Keratinocyte (primary cell): ENCODE data around the gene GOLGB1. TPM values are rescaled to one million over a fixed set of nuclear protein-coding genes. Genes with fewer than 3 reads are reported as not detected.

Experiments
- DNase-seq: peaks from one replicate; pipeline ENCODE4 v3.0.0-alpha.2; 2011; ENCODE audit warnings: low read depth, missing footprints, low spot score
- FAIRE-seq: peaks from 2 replicates; lab custom pipeline; 2011; peaks lifted over from hg19 to GRCh38; lab: Jason Lieb, UNC
- H2AFZ ChIP-seq: 2 replicates; pipeline ENCODE4 v1.6.0; 2012; ENCODE audit warnings: low read length, control low read depth, inconsistent platforms; ENCODE audit not compliant: control insufficient read depth
- H3K27ac ChIP-seq: 2 replicates; pipeline ENCODE4 v1.5.1; 2011; ENCODE audit warnings: low read length; ENCODE audit not compliant: control insufficient read depth, insufficient read depth
- H3K27me3 ChIP-seq: 3 replicates; pipeline ENCODE4 v1.6.0; 2011; ENCODE audit warnings: low read length; ENCODE audit not compliant: control insufficient read depth, insufficient read depth; ENCODE audit errors: extremely low read depth
- H3K36me3 ChIP-seq, 2 experiments: 2 replicates in 1 of 2; 3 replicates in 1 of 2; pipeline ENCODE4 v1.5.1; 2011; ENCODE audit warnings: low read length in 2 of 2, mild to moderate bottlenecking in 1 of 2; ENCODE audit not compliant: control insufficient read depth in 2 of 2, insufficient read depth in 2 of 2; ENCODE audit errors: extremely low read depth in 1 of 2
- H3K4me1 ChIP-seq: 3 replicates; pipeline ENCODE4 v1.5.1; 2011; ENCODE audit warnings: low read length; ENCODE audit not compliant: control insufficient read depth, insufficient read depth; ENCODE audit errors: extremely low read depth
- H3K4me2 ChIP-seq: 3 replicates; pipeline ENCODE4 v1.6.0; 2011; ENCODE audit warnings: low read depth, low read length; ENCODE audit not compliant: control insufficient read depth, insufficient read depth; ENCODE audit errors: extremely low read depth
- H3K4me3 ChIP-seq, 3 experiments: fragments of 200-600 bp in 1 of 3; sonication (generic) in 1 of 3; 2 replicates in 2 of 3; 3 replicates in 1 of 3; pipeline ENCODE4 v1.5.1; 2011 to 2016; ENCODE audit warnings: low read length in 3 of 3, mild to moderate bottlenecking in 3 of 3, control low read depth in 2 of 3, inconsistent platforms in 1 of 3, low read depth in 1 of 3, mixed read lengths in 1 of 3, mixed run types in 1 of 3, moderate library complexity in 1 of 3; ENCODE audit not compliant: control insufficient read depth in 2 of 3, insufficient read depth in 2 of 3; ENCODE audit errors: extremely low read depth in 1 of 3
- H3K79me2 ChIP-seq: 2 replicates; pipeline ENCODE4 v1.6.0; 2012; ENCODE audit warnings: low read length; ENCODE audit not compliant: control insufficient read depth, insufficient read depth
- H3K9ac ChIP-seq: 3 replicates; pipeline ENCODE4 v1.6.0; 2011; ENCODE audit warnings: low read length; ENCODE audit not compliant: control insufficient read depth, insufficient read depth; ENCODE audit errors: extremely low read depth
- H3K9me1 ChIP-seq: 3 replicates; pipeline ENCODE4 v1.6.0; 2011; ENCODE audit warnings: low read length; ENCODE audit not compliant: control insufficient read depth, insufficient read depth; ENCODE audit errors: extremely low read depth
- H3K9me3 ChIP-seq: 2 replicates; pipeline ENCODE4 v1.5.1; 2012; ENCODE audit warnings: low read depth, low read length; ENCODE audit not compliant: control insufficient read depth
- H4K20me1 ChIP-seq: 3 replicates; pipeline ENCODE4 v1.6.0; 2011; ENCODE audit warnings: low read length; ENCODE audit not compliant: control insufficient read depth, insufficient read depth; ENCODE audit errors: extremely low read depth
- CTCF ChIP-seq, 3 experiments: IDR thresholded peaks in 1 of 3; conservative IDR thresholded peaks in 1 of 3; optimal IDR thresholded peaks in 1 of 3; 2 replicates in 2 of 3; 3 replicates in 1 of 3; pipeline versions ENCODE3 to v1.5.1; 2011; ENCODE audit warnings: low read length in 3 of 3, mild to moderate bottlenecking in 3 of 3, moderate library complexity in 2 of 3, control low read depth in 1 of 3, inconsistent platforms in 1 of 3; ENCODE audit not compliant: insufficient read depth in 2 of 3; ENCODE audit errors: extremely low read depth in 1 of 3
- EZH2 ChIP-seq: IDR thresholded peaks from one replicate; pipeline ENCODE4 v1.6.1; 2012; ENCODE audit warnings: inconsistent platforms, mild to moderate bottlenecking, low read length, moderate library complexity
- dilution Hi-C: fragments of 300-500 bp; cut with MboI; formaldehyde crosslinking; loops from one replicate; pipeline ENCODE4 v1.7.0; 2020; ENCODE audit warnings: low sequenced_read_pairs; ENCODE audit not compliant: extremely low pct_ligation_motif_present
- polyA plus RNA-seq, 5 experiments: library from polyadenylated mRNA; depleted of rRNA in 3 of 5; stranded (reverse) in 3 of 5; stranded (forward) in 1 of 5; unstranded in 1 of 5; fragments of >200 nt; gene quantifications; 1 replicate in 1 of 5; 2 replicates in 3 of 5; 3 replicates in 1 of 5; pipeline versions ENCODE4 v1.2.1 to v1.2.3, GENCODE V29; 2011 to 2012; ENCODE audit warnings: missing spikeins in 2 of 5, low read depth in 1 of 5, low replicate concordance in 1 of 5

The GOLGB1 gene
- polyA plus RNA-seq, 1 donor (not counting 4 experiments of a cell fraction or from before 2014, with no cell fraction given): 21.7 TPM

GRCh38 chr3:121626495-121626894 lies 123.0 kb downstream of the GOLGB1 start:
- no peak for DNase-seq
- Histone ChIP-seq H3K9me3 (no peaks in the 10 kb centered on the region), H3K27ac (no peak overlapping the region), H3K27me3 (peaks cover 3% of the 10 kb centered on the region), H3K4me2 (no peak overlapping the region), H3K36me3 (no peaks in the 10 kb centered on the region), H3K4me3 (no peak overlapping the region), H3K4me1 (no peaks in the 10 kb centered on the region), H3K9ac (no peak overlapping the region), H2AFZ (no peak overlapping the region), H3K79me2 (no peaks in the 10 kb centered on the region), H3K9me1 (no peaks in the 10 kb centered on the region), H4K20me1 (no peaks in the 10 kb centered on the region)
- no peak for FAIRE-seq
- TF ChIP-seq EZH2 (no peak), CTCF (optimal IDR thresholded peaks at IDR 0.05 in 1 of 3, IDR thresholded peaks at IDR 0.05 in 1 of 3, conservative IDR thresholded peaks at IDR 0.05 in 1 of 3; ENCODE audit: extremely low read depth in 1 of 3, insufficient read depth in 2 of 3, low read length in 3 of 3) (no peak)
- dilution Hi-C loops: no loop called here

- no peak overlapping the region for H2AFZ ChIP-seq
- dilution Hi-C loops: no loop called here
- no peak for FAIRE-seq
Observed at GRCh38 chr3:121624147-121624899, 125.2 kb downstream of the GOLGB1 start.

More at GRCh38 chr3:121624147-121624899, 125.2 kb downstream of the GOLGB1 start:
- Histone ChIP-seq H3K36me3 (no peaks in the 10 kb centered on the region), H3K9me1 (no peaks in the 10 kb centered on the region), H3K27me3 (peaks cover 5% of the 10 kb centered on the region), H3K4me1 (no peaks in the 10 kb centered on the region), H3K4me3 (no peak overlapping the region), H3K79me2 (no peaks in the 10 kb centered on the region), H3K4me2 (no peak overlapping the region), H3K9ac (no peak overlapping the region), H3K9me3 (no peaks in the 10 kb centered on the region), H3K27ac (no peak overlapping the region), H4K20me1 (no peaks in the 10 kb centered on the region)
- no peak for DNase-seq
- TF ChIP-seq CTCF (optimal IDR thresholded peaks at IDR 0.05 in 1 of 3, IDR thresholded peaks at IDR 0.05 in 1 of 3, conservative IDR thresholded peaks at IDR 0.05 in 1 of 3; ENCODE audit: extremely low read depth in 1 of 3, insufficient read depth in 2 of 3, low read length in 3 of 3) (no peak), EZH2 (no peak)
